ENCODE results near the gene CMTM5.

GRCh38 chr14:23409966-23410635, 33.3 kb downstream of the CMTM5 start:
- no peak for TF ChIP-seq CTCF (IDR thresholded peaks at IDR 0.05; ENCODE audit: low read depth, low read length)
- no peak for TF ChIP-seq POLR2A (IDR thresholded peaks at IDR 0.05; ENCODE audit: extremely low read depth, insufficient read length)
- TF ChIP-seq MYC (IDR thresholded peaks at IDR 0.05; ENCODE audit: low read depth, low read length), result no peak
